ENCODE measurements around the gene AGT.
"Not testable (repeated sequence)": the region's sequence is repeated elsewhere in the genome, so short reads cannot be mapped to it uniquely, and the experiment has no call there.

The AGT gene

GRCh38 chr1:230684998-230685397, 28.9 kb downstream of the AGT start:
- FAIRE-seq: no peak

GRCh38 chr1:230684146-230684545, 29.8 kb downstream of the AGT start:
- FAIRE-seq: no peak

GRCh38 chr1:230682882-230683610, 30.9 kb downstream of the AGT start:
- no peak for FAIRE-seq

- no peak for FAIRE-seq
Observed at GRCh38 chr1:230682274-230682673, 31.6 kb downstream of the AGT start.

GRCh38 chr1:230681599-230681998, 32.3 kb downstream of the AGT start:
- FAIRE-seq: no peak

DNA sequence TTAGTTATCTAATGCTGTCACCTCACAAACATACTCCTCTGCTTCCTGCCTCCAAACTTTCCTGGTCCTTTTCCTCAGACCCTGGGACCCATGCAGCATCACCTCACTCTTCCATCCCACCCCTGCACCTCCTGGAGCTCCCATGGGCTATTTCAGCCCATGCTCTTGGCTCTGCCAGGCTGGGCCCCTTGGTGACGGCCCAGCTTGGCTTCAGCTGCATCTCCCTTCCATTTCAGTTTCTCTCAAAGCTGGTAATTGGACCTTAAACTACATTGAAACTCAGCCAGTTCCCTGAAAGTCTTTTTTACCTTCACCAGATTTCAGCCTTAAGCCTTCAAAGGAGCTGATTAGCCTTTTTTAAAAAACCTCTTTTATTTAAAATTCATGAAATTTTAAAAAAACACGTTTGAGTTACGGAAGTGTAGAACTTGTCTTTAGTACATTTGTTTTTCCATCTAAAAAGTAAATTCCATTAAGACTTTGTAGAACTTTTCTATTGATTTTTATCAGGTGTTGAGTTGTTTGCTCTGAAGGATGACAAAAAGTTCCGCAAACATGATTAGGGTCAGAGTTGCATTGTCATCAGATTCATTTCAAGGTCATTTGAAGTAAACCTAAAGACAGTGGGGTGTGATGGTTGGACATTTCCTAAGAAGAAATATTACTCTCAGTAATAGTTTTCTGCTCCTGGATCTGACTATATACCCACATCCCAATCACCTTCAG, 33.5 kb downstream of the AGT start:
- FAIRE-seq: no peak

DNA sequence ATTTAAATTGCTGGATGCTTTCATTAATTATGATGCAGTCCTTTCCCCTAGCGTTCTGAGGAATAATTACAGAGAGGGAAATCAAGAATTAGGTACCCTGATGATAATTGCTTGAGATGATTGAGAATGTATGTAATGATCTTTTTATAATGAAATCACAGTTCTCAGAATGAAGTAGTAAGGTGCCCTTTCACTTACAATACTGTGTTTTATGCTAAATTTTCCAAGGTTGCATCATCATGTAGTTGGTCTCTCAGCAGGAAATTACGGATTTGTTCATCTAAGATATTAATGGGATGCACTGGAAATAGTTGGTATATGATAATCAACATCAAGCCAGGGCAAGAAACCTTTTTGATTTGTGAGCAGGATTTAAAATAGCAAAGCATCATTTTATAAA, 34.1 kb downstream of the AGT start:
- no peak for FAIRE-seq

DNA sequence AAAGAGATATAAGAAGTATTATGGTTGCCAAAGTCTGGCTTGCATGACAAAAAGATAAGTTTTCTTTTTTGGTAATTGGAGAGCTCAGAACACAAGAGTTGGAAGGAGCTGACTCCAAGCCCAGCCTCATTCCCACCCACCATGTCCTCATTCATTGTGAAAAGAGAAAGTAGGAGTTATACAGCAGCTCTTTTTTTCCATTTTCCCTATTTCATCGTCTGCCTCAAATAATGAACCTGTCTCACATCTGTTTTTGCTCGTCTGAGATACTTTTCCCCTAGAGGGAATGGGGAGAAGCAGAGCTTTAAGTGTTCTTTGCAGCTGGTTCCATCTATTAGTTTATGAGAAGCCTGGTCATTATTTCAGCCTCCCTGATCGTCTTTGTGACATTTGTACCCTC, 34.7 kb downstream of the AGT start:
- FAIRE-seq: no peak

- no peak for FAIRE-seq
Observed at GRCh38 chr1:230677200-230677599, 36.7 kb downstream of the AGT start.

GRCh38 chr1:230674581-230674980, 39.3 kb downstream of the AGT start:
- no peak for FAIRE-seq

DNA sequence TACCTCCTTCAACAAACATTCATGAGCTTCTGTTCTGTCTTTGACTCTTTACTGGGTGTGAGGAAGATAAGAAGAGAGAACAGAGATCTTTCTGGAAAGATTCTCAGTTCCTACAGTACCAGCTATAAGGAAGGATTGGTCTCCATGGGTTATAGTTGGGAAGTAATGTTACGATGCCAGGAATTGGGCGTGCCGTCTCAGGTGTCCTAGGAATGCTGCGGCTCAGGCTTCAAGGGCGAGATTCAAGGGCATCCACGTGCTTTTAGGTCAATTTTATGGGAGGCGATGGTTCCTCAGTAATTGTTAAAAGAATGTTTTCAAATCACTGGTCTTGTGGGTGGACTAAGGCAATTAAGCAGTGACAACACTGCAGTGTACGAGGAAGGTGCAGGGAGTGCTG, 44.4 kb downstream of the AGT start:
- no peak for FAIRE-seq

DNA sequence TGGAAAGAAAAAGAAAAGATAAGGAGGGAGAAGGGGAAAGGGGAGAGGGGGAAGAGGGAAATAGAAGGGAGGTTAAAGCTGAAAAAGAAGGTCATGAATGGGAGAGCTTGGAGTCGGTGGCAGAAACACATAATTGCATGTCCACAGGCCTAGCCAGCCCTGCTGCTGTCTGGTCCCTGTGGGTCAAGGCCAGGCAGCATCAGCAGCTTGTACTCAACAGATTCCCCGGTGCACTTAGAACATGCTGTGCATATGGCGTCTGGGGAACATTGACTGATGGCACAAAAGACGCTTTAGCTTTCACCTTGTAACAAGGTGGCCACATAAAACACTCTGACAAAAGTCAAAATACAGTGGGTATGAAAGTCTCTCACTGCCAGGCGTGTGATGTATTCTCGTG, 45.7 kb downstream of the AGT start:
- FAIRE-seq: no peak

- FAIRE-seq: no peak
Observed at GRCh38 chr1:230661976-230662375, 51.9 kb downstream of the AGT start.

DNA sequence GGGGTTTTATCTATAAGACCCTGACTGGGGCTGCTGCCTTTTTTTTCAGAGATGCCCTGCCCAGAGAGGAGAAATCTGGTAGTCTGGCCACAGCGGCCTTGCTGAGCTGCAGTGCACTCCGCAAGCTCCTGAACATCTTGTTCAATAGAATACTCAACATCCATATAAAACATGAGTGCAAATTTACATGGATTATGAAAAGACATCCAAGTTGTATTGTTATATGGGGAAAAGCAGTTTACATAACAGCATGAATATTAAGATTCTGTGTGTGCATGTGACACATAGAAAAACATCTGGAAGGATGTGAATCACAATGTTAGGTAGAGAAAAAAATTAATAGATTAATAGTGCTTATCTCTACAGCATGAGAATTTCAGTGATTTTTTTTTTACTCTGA, 55.2 kb downstream of the AGT start:
- no peak for FAIRE-seq

DNA sequence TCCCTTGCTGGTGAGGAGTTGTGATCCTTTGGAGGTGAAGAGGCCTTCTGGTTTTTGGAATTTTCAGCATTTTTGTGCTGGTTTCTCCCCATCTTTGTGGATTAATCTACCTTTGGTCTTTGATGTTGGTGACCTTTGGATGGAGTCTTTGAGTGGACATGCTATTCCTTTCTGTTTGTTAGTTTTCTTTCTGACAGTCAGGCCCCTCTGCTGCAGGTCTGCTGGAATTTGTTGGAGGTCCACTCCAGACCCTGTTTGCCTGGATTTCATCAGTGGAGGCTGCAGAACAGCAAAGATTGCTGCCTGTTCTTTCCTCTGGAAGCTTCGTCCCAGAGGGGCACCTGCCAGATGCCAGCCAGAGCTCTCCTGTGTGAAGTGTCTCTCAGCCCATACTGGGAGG, 55.8 kb downstream of the AGT start:
- FAIRE-seq: not testable (repeated sequence)

GRCh38 chr1:230656719-230657118, 57.2 kb downstream of the AGT start:
- FAIRE-seq: not testable (repeated sequence)
